HG03064 (cell line): ENCODE measurements around the gene ASMTL.
"Not testable (repeated sequence)": the region's sequence is repeated elsewhere in the genome, so short reads cannot be mapped to it uniquely, and the experiment has no call there.

Experiments
- ATAC-seq: cut with Tn5 transposase; IDR thresholded peaks from one replicate; pipeline ENCODE4 v1.9.1; 2021; ENCODE audit warnings: low read depth; ENCODE audit not compliant: unreplicated experiment

ASMTL gene

DNA sequence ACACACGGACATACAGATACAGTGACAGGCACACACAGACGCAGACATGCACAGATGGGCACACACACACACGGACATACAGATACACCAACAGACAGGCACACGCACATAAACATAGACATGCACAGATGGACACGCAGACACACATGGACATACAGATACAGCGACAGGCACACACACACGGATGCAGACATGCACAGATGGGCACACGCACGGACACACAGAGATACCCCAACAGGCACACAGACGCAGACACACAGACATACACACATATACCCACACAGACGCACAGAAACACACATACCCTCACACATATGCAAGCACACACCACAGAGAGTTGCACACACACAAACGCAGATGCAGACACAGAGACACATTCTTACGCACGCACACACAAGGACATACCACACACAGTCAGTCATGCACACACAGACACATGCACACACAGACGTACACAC is 36.4 kb downstream of the ASMTL start:
- ATAC-seq = no peak

DNA sequence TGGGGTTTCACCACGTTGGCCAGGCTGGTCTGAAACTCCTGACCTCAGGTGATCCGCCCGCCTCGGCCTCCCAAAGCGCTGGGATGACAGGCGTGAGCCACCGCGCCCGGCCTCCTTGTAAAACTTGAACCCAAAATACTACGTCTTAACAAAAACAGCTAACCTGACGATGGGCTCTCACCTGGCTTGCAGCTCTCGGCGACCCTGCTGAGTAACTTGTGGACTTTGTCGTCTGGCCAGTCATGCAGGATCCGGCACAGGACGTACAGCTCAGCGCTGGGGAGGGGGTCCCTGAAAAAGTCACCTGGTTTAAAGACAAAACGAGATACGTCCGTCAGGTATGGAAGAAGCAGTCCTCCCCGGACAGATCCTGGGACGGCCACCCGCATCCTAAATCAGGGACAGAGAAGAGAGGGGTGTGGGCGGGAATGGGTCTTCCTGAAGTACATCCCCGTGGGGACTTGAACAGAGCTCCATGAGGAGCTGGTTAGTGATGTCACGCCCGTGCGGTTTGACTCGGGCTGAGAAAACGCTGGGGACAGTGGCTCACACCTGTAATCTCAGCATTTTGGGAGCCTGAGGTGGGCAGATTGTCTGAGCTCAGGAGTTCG is 40.1 kb downstream of the ASMTL start:
- ATAC-seq = no peak

DNA sequence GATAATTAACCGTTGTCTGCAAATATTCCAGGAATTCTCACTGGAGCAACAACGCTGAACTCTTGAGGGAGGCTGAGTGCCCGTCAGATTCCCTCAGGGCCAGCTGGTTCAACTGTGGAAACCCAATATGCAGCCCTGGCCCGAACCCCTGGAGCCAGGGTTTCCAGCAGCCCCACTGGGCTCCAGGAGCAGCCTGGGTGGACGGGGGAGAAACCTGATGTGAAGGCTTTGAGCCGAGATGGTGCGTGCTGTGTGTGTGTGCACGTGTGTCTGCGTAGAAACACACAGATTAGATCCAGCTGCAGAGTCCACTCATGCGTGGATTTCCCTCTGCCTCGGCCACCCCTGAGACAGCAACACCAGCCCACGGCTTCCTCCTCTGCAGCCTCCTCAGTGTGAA is 41.4 kb downstream of the ASMTL start:
- no peak for ATAC-seq

DNA sequence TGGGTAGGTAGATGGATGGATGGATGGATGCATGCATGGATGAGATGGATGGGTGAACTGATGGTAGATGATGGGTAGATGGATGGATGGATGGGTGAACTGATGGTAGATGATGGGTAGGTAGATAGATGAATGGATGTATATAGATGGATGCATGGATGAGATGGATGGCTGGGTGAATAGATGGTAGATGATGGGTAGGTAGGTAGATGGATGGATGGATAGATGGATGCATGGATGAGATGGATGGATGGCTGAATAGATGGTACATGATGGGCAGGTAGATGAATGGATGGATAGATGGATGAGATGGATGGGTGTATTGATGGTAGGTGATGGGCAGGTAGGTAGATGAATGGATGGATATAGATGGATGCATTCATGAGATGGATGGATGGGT is 45.7 kb downstream of the ASMTL start:
- no peak for ATAC-seq

DNA sequence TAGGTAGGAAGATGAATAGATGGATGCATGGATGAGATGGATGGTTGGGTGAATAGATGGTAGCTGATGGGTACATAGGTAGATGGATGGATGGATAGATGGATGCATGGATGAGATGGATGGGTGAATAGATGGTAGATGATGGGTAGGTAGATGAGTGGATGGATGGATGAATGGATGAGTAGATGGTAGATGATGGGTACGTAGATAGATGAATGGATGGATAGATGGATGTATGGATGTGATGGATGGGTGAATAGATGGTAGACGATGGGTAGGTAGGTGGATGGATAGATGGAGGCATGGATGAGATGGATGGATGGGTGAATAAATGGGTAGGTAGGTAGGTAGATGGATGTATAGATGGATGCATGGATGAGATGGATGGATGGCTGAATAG is 46.9 kb downstream of the ASMTL start:
- not testable (repeated sequence) for ATAC-seq

DNA sequence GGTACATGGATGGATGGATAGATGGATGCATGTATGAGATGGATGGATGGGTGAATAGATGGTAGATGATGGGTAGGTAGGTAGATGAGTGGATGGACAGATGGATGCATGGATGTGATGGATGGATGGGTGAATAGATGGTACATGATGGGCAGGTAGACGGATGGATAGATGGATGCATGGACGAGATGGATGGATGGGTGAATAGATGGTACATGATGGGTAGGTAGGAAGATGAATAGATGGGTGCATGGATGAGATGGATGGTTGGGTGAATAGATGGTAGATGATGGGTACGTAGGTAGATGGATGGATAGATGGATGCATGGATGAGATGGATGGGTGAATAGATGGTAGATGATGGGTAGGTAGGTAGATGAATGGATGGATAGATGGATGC is 48.8 kb downstream of the ASMTL start:
- ATAC-seq = not testable (repeated sequence)

DNA sequence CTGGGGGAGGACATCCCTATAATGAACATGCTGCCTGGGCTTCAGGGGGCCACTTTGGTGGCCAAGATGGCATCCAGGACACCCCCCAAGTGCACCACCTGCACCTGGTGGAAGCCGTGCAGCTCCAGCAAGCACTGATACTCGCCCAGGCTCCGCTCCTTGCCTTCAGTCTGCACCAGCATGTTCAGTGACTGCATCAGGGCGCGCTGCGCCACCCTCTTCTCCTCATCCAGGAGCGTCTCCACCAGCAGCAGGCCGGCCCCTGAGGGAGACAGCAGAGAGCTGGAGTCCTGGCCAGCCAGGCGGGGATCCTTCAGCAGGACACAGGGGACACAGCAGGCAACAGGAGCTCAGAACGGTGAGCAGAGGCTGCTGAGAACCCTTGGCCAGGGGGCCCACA is 49.5 kb downstream of the ASMTL start:
- no peak for ATAC-seq

- ATAC-seq = no peak
Measured at GRCh38 chrX:1401611-1402430, 50.9 kb downstream of the ASMTL start.

GRCh38 chrX:1400742-1401471 is 51.8 kb downstream of the ASMTL start:
- ATAC-seq = no peak

DNA sequence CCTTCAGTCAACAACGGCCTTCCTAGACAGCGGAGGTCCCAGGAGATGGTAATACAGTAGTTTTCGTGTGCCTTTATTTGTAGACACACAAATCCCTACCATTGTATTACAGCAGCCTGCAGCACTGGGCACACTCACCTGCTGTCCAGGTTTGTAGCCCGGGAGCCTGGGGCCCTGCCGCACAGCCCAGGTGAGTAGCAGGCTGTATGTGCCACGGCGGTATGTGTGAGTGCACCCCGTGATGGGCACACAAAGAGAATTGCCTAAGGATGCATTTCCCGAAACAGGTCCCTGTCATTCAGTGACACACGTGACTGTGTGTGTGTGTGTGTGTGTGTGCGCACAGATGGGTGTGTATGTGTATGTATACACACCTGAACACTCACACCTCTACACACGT is 52.7 kb downstream of the ASMTL start:
- ATAC-seq = no peak

GRCh38 chrX:1398431-1399340 is 54.0 kb downstream of the ASMTL start:
- ATAC-seq = no peak

DNA sequence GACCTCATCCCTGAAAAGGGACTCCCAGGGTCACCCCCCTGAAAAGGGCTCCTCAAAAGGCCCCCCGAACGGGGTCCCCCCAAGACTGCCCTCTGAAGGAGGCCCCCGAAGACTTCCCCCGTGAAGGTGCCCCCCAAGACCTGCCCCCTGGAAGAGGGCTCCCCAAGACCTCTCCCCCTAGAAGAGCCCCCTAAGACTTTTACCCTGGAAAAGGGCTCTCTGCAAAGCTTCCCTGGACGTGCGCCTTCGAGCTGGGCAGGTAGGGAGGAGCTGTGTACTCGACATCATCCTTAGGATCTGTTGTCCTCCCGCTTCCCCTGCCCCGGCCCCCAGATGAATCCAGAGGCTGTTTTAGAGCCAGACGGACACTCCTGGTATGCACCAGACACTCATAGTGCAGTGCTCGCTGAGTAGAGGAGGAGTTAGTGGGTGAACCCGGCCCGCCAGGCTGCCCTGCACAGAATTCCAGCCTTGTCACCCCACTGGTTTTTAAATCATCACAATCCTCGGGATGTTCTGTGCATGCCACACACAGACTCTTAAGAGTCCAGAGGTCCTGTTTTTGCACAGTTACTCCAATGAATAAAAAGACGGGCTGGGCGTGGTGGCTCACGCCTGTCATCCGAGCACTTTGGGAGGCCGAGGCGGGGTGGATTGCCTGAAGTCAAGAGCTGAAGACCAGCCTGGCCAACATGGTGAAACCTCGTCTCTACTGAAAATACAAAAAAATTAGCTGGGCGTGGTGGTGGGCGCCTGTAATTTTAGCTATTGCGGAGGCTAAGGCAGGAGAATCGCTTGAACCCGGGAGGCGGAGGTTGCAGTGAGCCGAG is 55.1 kb downstream of the ASMTL start:
- no peak for ATAC-seq

DNA sequence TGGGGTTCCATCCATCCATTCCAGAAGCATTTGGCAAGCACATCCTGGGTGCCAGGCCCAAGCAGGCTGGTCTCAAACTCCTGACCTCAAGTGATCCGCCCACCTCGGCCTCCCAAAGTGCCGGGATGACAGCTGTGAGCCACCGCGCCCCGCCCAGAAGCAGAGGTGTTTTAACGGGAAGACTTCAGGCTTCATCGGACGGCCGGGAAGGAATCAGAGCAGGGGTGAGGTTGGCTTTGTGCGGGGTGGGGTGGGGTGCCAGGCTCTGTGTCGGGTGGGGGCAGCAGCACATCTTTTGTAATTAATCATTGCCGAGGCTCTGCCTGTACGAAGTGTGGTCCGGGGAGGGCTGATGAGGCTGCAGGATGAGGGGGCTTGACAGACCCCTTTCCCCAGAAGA is 55.7 kb downstream of the ASMTL start:
- ATAC-seq = no peak

DNA sequence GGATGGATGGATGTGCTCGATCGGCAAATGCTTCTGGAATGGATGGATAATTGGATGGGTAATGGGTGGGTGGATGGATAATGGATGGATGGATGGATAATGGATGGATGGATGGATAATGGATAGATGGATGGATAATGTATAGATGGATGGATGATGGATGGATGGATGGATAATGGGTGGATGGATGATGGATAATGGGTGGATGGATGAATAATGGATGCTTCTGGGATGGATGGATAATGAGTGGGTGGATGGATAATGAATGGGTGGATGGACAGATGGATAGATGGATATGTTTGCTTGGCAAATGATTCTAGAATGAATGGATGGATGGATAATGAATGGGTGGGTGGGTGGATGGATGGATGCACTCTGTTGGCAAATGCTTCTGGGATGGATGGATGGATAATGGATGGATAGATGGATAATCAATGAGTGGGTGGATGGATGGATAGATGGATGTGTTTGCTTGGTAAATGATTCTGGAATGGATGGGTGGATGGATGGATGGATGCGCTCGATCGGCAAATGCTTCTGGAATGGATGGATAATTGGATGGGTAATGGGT is 57.0 kb downstream of the ASMTL start:
- ATAC-seq = no peak

- no peak for ATAC-seq
Measured at GRCh38 chrX:1394731-1395501, 57.8 kb downstream of the ASMTL start.

DNA sequence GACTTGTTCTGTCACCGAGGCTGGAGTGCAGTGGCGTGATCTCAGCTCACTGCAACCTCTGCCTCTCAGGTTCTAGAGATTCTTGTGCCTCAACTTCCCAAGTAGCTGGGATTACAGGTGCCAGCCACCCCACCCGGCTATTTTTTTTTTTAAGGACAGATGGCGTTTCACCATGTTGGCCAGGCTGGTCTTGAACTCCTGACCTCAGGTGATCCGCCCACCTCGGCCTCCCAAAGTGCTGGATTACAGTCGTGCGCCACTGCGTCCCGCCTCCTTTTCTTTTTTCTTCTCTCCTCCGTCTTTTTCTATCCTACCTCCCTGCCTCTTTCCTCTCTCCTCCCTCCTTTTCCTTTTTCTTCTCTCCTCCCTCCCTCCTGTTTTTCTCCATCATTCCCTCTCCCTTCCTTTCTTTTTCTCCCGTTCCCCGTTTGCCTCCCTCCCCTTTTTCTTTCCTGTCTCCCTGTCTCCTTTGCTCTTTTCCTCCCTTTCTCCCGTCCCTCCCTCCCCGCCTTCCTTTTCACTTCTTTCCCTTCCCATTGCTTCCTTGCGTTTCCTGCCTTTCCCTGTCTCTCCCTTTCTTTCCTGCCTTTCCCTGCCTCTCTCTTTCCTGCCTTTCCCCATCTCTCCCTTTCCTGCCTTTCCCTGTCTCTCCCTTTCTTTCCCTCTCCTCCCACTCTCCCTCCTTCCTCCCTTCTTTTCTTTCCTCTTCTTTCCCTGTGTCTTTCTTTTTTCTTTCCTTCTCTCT is 58.7 kb downstream of the ASMTL start:
- no peak for ATAC-seq

DNA sequence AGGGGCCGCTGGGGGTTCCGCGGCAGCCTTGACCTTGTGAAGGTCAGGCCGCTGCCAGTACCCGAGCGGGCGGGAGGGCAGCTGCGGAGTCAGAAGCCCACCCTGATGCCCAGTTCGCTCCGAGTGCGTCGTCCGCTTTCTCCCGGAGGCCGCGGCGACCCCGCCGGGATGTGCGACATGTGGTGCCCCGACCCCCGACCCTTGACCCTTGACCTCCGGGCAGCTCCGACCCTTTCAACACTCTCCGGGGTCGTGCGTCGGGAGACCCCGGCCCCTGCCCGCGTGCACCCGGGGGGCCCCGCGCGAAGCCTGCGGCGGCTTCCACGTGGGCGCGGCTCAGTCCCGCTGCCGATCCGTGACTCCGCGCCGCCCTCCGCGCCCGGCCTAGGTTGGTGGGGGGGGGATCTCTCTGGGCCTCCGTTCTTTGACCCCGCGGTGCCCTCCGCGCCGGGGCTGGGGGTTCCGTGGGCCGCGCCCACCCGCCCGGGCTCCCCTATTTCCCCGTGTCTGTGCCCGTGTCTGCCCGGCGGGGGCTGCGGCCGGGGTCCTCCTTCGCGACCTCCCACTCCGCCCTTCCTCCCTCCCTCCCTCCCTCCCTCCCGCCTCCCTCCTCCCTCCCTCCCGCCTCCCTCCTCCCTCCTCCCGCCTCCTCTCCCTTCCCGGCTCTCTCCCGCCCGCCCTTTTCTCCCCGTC is 60.2 kb downstream of the ASMTL start:
- peak; percentile 19 for ATAC-seq
